Stimulated activated CD8-positive, alpha-beta memory T cell treated with anti-CD3 and anti-CD28 coated beads, Interleukin-2, amount 100 ng/mL, for 1 hour (primary cell): ENCODE data around the gene DMD.
"Not testable (repeated sequence)": the region's sequence is repeated elsewhere in the genome, so short reads cannot be mapped to it uniquely, and the experiment has no call there.

Experiments
- DNase-seq, 2 donors: peaks; one replicate each; pipeline ENCODE4 v3.0.0-alpha.2; 2020; ENCODE audit warnings: low read depth in 2 of 2

The DMD gene

DNA sequence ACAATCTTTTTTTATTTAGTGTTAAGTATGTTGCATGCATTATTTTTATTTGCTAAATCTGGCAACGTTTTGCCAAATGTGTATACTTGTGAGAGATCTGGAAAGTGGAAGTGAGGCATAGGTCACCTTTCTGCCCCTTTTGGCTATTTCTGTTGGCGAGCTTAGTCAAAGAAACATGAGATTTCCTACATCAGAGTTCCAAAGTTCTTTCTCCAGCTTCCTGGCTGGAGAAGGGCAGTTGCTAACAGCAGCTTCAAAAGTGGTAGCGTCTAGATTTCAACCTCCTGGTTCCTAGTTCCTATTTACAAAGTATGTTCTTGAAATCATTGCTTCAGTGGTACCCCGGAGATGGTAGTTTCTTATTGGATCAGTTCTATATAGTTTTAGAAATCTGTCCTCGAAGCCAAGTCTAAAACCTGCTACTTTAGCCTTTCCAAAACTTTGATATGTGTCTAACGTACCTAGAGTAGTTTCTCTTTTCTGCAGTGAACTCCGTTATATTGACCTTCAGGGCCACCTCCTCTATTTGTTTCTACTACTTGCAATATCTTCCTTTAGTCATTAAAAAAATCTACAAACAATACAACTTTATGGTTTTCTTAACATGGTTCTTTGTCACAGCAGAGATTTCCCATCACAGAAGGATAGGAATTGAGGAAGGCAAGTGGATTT lies 1683.8 kb downstream of the DMD start:
- DNase-seq: no peak

DNA sequence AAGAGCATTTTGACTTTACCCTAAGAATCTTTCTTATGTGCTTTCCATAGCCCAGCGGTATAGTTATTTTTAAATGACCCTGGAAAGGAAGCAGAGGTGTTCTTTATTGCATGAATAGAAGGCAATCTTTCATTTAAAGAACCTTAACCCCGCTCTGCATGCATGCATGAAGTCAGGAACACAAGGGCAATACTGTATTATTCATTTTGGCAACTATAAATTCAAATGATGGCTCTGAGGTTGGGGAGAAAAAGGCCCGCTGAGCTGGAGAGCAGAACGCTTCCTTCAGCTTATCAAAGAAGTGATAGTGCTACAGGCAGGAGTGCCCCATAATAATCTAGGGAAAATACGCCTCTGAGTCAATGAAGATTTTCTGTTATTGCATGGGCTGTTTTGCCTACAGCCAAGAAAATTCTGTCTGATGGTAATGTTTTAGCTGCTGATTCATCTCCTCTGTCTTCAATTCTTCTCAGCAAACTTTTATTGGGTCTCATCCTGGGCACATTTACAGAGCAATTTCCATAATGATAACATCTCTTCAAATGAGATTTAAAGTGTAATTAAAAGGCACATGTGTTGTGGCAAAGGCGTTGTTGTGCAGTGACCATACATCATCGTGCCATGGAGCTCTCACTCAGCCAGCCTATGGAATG lies 1687.3 kb downstream of the DMD start:
- no peak for DNase-seq

DNA sequence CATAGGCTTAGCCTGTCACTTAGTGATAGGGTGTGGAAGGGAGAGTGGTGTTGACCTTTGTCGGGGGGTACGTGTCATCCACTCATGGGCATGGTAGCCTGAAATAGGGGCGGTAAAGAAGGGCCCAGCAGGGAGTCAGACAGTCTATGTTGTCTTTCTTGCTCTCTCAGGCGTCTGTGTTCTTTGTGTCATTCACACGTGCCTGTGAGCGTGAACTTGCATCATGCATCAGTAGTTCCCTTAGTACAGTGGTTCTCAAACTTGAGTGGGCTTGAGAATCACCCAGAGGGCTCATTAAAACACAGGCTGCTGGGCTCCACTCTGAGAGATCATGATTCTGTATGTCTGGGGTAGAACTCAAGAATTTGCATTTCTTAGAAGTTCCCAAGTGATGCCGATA lies 1688.6 kb downstream of the DMD start:
- no peak for DNase-seq

DNA sequence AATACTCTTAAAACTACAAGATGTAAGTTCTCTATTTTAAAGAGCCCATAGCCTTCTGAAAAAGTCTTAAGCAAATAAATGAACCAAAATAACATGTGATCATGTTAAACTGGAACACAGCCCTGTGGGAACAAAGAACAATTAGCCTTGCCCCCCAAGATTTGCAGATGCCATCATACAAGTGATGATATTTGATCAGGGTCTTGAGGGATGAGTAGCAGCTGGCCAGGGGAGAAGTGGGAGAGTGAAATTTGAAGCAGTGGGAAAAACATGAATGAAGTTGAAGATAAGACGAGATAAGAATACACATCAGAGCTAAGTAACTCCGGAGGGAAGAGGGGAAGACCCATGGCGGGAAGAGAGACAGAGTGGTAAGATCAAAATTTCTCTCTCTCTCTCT lies 1689.4 kb downstream of the DMD start:
- no peak for DNase-seq

DNA sequence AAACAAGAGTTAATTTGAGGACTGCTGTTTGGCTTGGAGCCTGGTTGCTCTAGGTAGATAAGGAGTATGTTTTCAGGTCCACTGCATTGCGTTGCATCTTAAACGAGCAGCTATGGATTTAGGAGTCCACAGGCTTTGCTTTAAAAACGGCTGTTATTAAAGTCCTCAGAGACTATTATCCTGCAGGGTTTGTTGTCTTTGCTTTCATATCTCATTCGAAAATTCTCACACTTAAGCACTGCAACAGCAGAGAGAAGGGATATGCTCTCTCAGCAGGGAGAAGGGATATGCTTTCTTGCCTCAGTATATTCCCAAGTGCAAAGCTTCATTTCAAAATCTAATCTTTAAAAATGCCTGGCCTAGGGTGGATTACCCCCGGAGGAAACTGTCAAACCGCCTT lies 1694.8 kb downstream of the DMD start:
- DNase-seq: no peak

DNA sequence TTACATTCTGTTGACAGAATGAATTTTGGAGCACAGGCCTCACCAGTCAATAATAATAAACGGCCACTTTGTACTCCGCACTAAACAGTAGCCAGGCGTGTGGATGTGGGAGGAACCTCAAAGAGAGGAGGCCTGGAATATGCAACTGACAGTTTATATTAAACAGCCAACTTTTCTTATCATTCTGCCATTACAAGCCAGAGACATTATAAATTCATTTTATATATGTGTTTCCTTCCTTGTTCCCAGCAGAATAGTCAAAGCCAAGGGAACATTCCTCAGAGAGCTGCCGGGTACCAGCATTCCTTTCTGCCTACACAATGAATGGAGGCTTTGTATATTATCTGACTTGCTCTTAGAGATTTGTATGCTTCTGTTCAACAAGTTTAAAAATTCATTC lies 1703.0 kb downstream of the DMD start:
- DNase-seq: no peak

DNA sequence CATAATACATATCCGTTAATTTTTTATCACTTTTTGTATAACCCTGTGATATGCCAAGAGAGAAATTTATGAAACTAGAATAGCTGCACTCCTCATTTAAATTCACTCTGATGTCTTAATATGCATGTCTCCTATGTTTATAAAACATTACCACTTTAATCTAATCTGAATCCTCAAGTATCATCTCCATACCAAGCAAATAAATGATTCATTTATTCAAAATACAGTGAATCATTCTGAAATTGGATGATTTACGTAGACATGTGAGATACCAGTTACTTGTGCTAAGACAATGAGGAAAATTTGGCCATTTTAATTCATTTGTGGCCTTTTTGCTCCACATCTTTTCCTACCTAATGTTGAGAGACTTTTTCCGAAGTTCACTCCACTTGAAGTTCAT lies 1704.4 kb downstream of the DMD start:
- DNase-seq: no peak

DNA sequence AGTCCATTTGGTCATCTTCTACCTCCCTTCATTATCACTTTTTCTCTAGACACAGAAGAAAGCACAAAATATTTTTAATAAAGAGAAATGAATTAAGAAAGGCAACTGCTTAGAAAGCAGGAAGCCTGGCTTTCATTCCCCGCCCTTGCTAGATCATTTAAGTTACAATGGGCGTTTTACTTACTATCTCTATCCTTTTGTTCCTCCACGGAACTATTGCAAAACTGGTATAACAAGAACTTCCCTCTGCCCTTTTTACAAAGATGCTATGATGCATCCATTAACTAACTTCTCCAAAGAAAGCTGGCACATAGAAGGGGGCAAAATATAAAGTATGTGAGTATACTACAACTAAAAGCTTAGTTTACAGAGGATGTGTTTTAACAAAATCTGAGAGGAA lies 1705.0 kb downstream of the DMD start:
- no peak for DNase-seq

DNA sequence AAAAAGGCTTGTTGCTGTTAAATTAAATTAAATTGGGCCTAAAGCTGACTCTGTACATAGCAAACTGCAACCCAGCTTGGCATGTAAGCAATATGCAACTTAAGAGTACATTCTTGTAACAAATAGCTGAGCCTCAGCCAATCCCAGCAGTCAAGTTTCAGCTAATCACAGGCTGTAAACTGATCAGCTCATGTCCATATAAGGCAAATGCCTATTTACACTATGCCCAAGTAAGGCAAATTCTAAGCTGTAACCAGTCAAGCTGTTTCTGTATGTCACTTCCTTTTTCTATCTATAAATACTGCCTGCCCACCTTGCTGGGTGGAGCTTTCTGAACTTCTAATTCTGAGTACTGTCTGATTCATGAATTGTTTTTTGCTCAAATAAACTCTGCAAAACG lies 1710.4 kb downstream of the DMD start:
- no peak for DNase-seq

DNA sequence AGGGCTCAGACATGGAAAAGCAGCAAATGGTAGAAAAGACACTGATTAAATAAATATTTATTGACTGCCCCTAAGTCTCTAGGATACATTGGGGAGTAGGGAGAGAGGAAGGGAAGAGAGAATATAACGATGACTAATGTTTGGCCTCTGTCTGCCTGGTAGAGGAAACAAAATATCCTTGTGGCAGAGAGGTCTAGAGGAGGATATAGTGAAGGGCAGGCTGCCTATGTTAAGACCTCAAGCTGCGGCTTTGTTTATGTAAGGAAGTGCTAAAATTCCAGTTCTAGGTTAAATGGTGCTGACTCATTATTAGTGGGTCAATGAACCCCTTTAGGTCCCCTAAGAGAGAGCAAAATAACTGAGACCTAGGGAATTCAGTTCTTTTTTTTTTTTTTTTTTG lies 1712.2 kb downstream of the DMD start:
- DNase-seq: no peak

DNA sequence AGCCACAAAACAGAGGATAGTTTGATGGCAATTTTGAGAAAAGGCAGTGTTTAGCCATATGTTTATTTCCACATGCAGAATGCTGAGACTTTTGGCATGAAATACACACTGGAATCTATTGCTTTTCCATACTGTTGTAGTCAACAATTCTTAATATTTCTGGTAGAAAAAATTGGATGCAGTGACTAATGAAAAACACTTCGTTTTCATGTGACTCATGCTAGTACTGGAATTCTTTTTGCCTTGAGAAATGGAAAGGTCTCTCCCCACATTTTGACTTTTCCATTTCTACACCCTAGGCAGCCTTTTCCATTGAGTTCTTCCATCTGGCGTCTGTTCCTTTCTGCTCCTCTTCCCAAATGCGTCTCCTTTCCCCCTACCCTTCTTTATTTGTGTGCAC lies 1714.3 kb downstream of the DMD start:
- DNase-seq: no peak

DNA sequence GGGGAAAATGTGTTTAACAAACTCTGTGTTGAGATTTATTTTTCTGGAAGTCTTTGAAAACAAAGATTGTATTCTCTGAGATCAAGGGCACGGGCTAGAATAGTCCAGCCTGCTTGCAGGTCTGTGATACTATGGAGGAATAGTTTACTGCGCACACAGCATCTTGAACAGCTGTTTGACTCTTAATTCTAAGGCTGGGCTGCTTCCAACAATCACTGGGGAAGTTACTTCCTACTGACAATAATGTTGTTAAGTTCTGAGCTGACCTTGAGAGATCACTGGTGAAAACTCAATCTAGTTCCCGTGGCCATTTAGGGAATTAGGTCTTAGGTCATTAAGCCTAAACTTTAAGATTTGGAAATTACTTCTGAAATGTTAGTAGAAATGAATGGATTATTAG lies 1723.4 kb downstream of the DMD start:
- no peak for DNase-seq

DNA sequence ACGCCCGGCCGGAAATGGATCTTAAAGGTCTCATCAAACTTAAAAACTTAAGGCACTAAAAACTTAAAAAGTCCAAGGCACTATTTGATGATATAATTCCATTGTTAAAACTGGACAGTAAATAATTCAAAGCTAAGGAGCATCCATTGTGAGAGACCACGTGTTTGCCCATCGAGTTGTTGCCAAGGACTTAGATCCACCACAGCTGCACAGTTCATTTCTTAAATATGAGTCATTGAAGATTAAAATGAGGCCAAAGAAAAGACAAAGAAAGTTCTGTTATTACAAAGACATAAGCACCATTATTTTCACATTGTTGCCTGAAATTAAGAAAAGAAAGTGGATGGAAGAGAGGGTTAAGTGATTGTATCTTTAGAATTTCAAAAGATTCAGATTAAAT lies 1728.0 kb downstream of the DMD start:
- DNase-seq: no peak

DNA sequence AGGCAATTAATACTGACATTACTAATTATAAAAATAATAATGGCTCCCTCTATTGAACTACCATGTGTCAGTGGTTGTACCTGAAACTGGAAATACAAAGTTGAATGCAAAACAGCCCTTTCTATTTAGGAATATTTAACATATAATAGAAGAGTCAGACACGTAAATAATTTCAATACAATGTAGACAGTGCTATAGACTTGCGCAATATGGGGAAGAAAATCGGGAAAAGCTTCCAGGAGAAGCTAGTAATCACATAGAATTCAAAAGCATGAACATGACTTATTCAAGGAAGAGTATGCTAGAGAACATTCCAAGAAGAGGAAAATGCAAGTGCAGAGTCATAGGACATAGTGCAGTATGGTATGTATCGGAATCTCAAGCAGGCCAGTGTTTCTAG lies 1730.7 kb downstream of the DMD start:
- no peak for DNase-seq

DNA sequence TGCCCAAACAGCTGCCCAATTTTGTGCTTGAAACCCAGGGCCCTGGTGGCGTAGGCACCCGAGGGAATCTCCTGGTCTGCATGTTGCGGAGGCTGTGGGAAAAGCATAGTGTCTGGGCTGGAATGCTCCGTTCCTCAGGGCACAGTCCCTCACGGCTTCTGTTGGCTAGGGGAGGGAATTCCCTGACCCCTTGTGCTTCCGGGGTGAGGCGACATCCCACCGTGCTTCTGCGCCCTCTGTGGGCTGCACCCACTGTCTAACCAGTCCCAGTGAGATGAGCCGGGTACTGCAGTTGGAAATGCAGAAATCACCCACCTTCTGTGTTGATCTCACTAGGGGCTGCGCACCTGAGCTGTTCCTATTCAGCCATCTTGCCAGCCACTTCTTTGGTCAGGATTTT lies 1740.1 kb downstream of the DMD start:
- no peak for DNase-seq

DNA sequence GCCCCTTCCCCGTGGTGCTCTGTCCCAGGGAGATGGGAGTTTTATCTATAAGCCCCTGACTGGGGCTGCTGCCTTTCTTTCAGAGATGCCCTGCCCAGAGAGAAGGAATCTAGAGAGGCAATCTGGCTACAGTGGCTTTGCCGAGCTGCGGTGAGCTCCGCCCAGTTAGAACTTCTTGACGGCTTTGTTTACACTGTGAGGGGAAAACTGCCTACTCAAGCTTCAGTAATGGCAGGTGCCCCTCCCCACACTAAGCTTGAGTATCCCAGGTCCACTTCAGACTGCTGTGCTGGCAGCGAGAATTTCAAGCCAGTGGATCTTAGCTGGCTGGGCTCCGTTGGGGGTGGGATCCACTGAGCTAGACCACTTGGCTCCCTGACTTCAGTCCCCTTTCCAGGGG lies 1740.6 kb downstream of the DMD start:
- DNase-seq: not testable (repeated sequence)

DNA sequence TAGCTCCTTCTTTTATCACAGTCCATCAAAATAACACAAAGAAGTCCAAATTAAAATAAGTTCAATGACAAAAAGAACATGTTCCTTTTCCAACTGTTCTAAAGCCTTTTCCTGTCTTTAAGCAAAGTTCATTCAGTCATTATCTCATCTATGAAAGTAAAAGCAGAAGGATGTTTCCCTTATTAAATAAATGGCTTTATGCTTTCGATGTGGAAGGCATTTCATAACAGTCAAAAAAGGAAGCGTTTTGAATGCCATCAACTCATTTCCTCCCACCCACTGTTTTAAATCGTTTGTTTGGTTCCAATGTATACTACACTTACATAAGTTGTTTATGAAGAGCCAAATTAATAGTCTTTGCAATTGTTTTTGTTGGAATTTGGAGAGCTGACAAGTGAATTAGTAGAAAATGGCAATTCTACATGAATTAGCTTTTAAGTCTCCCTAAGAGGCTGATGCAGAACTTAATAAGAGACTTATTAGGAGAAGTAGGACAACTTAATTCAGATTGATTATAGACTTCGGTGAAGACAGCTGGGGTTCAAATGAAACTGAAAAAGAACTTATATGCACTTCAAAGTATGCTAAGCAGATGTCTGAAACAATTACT lies 1746.9 kb downstream of the DMD start:
- DNase-seq: no peak

DNA sequence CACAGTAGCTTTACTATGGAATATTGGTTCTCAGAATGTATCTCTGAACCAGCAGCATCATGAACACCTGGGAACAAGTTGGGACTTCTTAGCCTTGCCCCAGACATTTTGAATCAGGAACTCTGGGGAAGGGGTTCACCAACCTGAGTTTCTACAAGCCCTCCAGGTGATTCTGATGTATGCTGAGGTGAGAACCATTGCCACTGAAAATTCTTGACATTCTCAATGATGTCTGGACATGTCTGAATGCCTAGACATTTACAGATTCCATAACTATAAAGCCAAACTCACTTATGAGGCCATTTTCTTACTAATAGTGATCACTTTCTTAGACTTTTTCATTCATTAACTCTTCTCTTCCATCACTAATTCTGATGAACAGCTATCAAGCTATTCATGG lies 1750.1 kb downstream of the DMD start:
- no peak for DNase-seq

DNA sequence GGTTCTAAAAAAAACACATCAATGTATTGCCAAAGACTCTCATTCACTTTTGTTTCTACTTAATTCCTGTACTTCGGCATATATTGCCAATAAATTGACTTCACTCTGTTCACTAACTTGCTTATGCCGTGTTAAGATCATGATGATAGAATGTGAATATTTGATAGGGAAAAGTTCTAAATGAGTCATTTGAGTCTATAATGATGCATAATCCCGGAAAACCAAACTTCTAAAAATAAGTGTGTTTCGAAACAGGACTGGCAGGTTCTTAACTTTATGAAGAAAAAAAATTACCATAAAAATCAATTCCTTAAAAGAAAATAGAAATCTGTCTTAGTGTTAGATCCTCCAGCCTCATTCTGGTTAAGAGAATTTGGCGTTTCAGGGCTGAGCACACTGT lies 1752.0 kb downstream of the DMD start:
- DNase-seq: no peak

DNA sequence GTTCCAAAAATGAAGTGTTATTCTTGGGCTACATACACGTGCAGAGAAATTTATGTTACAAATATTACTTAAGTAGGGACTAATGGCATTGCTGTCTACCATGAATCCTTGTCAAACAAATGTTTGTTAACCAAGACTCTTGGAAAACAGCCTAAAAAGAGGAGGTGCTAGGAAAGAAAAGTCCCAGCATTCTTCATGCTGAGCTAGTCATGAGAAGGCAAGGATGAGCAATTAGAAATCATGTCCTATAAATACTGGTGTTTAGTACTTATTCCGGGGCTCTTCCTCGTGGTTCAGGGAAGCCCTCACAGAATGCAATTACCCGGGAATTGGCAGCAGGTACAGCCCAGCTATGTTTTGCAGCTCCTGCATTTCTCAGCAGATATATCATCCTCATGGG lies 1761.4 kb downstream of the DMD start:
- DNase-seq: no peak

DNA sequence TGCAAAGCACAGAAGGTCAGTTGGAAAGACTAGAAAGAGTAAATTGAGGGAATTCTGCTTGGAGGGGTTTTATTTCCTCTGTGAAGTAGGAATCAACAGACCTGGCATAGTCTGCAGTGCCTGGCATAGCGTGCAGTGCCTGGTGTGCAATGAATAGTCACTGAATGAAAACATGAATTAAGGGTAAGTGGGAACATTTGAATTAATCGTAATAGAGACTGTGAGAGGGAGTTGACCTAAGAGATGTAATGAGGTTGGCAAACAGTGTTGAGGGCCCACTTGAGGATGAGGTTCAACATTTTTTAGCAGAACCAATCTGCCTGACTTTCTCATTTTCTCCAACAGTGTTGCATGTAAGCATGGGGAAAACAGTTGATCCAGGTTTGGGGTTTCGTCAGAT lies 1762.3 kb downstream of the DMD start:
- DNase-seq: no peak

DNA sequence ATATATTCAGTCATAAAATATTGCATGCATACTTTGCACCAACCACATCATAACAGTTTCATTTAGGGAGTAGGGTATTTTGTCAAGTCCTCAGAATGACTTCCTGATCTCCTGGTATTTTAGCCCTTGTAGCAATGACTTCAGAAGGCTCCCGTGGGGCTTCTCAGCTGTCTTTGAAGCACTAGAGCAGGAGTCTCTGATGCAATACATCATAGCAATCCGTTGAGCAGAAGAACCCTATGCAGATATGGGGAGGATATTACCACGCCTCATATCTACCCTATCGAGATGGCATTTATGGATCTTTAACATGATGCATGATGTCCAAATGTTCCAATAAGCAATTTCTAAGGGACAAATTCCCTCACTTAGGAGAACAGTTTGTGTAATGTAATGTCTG lies 1765.8 kb downstream of the DMD start:
- DNase-seq: no peak

DNA sequence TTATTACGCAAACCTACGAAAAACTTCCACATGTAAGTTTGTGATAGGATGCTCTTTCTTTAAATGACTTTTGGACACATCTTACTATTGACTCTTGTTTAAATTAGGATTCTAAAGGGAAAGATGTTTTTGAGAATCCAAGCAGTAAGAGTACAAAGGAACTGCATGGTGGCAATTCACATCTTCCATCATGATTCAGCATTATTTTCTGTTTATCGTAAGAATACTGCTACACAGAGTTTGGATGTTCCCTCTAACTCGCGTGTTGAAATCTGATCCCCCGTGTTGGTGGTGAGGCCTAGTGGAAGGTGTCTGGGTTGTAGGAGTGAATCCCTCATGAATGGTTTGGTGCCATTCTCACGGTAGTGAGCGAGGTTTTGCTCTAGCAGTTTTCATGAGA lies 1767.7 kb downstream of the DMD start:
- DNase-seq: no peak

DNA sequence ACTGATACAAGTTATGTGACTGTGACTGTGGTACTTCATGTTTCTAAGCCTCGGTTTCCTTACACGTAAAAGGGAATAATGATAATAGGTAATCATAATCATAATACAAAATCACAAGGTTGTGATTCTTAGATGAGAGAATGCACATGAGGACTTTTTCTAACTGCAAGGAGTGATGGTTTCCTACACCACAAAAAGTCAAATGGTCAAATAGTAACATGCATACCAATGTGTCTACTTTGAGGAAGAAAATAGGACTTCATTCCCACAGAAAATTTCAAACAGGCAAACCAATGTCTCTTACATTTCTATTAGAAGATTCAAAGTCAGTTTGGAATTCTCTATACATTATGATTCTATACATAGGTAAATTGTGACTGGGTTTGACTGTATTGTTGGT lies 1770.8 kb downstream of the DMD start:
- no peak for DNase-seq
